HG03196 (cell line): ENCODE results near the gene MAML3.

Source experiments
- ATAC-seq: cut with Tn5 transposase; IDR thresholded peaks from one replicate; pipeline ENCODE4 v1.9.1; 2021; ENCODE audit not compliant: unreplicated experiment

Gene MAML3

GRCh38 chr4:140080883-140081282 lies 73.1 kb downstream of the MAML3 start:
- ATAC-seq: no peak

- ATAC-seq: no peak
Observed at GRCh38 chr4:140078366-140078765, 75.6 kb downstream of the MAML3 start.

GRCh38 chr4:140076307-140076706 lies 77.7 kb downstream of the MAML3 start:
- ATAC-seq: no peak

- ATAC-seq: peak; percentile 91
Observed at GRCh38 chr4:140071806-140072205, 82.2 kb downstream of the MAML3 start.

- ATAC-seq: no peak
Observed at GRCh38 chr4:140070973-140071372, 83.0 kb downstream of the MAML3 start.

- no peak for ATAC-seq
Observed at GRCh38 chr4:140070366-140070765, 83.6 kb downstream of the MAML3 start.

GRCh38 chr4:140069066-140069465 lies 84.9 kb downstream of the MAML3 start:
- ATAC-seq: no peak

GRCh38 chr4:140068271-140068670 lies 85.7 kb downstream of the MAML3 start:
- no peak for ATAC-seq

GRCh38 chr4:140066031-140066930 lies 87.7 kb downstream of the MAML3 start:
- ATAC-seq: no peak

- ATAC-seq: no peak
Observed at GRCh38 chr4:140065393-140065792, 88.6 kb downstream of the MAML3 start.

- ATAC-seq: no peak
Observed at GRCh38 chr4:140061659-140062289, 92.2 kb downstream of the MAML3 start.

- no peak for ATAC-seq
Observed at GRCh38 chr4:140061194-140061593, 92.8 kb downstream of the MAML3 start.

GRCh38 chr4:140059159-140059558 lies 94.8 kb downstream of the MAML3 start:
- no peak for ATAC-seq

- ATAC-seq: no peak
Observed at GRCh38 chr4:140057701-140058100, 96.3 kb downstream of the MAML3 start.

- no peak for ATAC-seq
Observed at GRCh38 chr4:140056015-140056414, 98.0 kb downstream of the MAML3 start.

- ATAC-seq: no peak
Observed at GRCh38 chr4:140054861-140055260, 99.1 kb downstream of the MAML3 start.

GRCh38 chr4:140053185-140053584 lies 100.8 kb downstream of the MAML3 start:
- ATAC-seq: no peak

GRCh38 chr4:140052050-140052449 lies 101.9 kb downstream of the MAML3 start:
- no peak for ATAC-seq

- ATAC-seq: no peak
Observed at GRCh38 chr4:140049849-140050637, 103.9 kb downstream of the MAML3 start.

GRCh38 chr4:140049024-140049848 lies 104.7 kb downstream of the MAML3 start:
- no peak for ATAC-seq
